GM21381 (cell line): ENCODE results near the gene CHRNB1.

Experiments used
- ATAC-seq: cut with Tn5 transposase; IDR thresholded peaks from one replicate; pipeline ENCODE4 v1.9.1; 2021; ENCODE audit warnings: mild to moderate bottlenecking, moderate library complexity; ENCODE audit not compliant: unreplicated experiment

The CHRNB1 gene

GRCh38 chr17:7414837-7415236 lies 30.0 kb upstream of the CHRNB1 start:
- no peak for ATAC-seq

- ATAC-seq: no peak
These were observed 29.1 kb upstream of the CHRNB1 start for GRCh38 chr17:7415784-7416183.

- no peak for ATAC-seq
These were observed 28.5 kb upstream of the CHRNB1 start for GRCh38 chr17:7416323-7416722.

GRCh38 chr17:7417056-7417655 lies 27.7 kb upstream of the CHRNB1 start:
- no peak for ATAC-seq

GRCh38 chr17:7418472-7419152 lies 26.2 kb upstream of the CHRNB1 start:
- ATAC-seq: no peak

GRCh38 chr17:7419819-7420610 lies 24.8 kb upstream of the CHRNB1 start, which contains the start of gene SPEM1:
SPEM1 (plus strand) TSS chr17:7420324; CDS start chr17:7420385, 61 bp downstream.
- no peak for ATAC-seq

- ATAC-seq: no peak
These were observed 23.7 kb upstream of the CHRNB1 start for GRCh38 chr17:7421186-7421585.

GRCh38 chr17:7423679-7424078 lies 21.2 kb upstream of the CHRNB1 start:
- no peak for ATAC-seq

- no peak for ATAC-seq
These were observed 19.5 kb upstream of the CHRNB1 start, which contains the start of gene SPEM2 for GRCh38 chr17:7425316-7425715. SPEM2 (plus strand) TSS chr17:7425616; CDS start chr17:7425689, 73 bp downstream.

GRCh38 chr17:7425756-7426155 lies 19.1 kb upstream of the CHRNB1 start:
- no peak for ATAC-seq

- ATAC-seq: no peak
These were observed 18.5 kb upstream of the CHRNB1 start for GRCh38 chr17:7426203-7426863.

GRCh38 chr17:7426896-7427489 lies 17.9 kb upstream of the CHRNB1 start:
- no peak for ATAC-seq

GRCh38 chr17:7427549-7427948 lies 17.3 kb upstream of the CHRNB1 start:
- ATAC-seq: no peak

GRCh38 chr17:7428557-7428956 lies 16.3 kb upstream of the CHRNB1 start, which contains the start of gene SPEM3:
SPEM3 (plus strand) TSS chr17:7428857; CDS start chr17:7428903, 46 bp downstream.
- ATAC-seq: no peak

- no peak for ATAC-seq
These were observed 15.1 kb upstream of the CHRNB1 start for GRCh38 chr17:7429722-7430121.

GRCh38 chr17:7431231-7431630 lies 13.6 kb upstream of the CHRNB1 start:
- ATAC-seq: no peak

- ATAC-seq: no peak
These were observed 12.6 kb upstream of the CHRNB1 start for GRCh38 chr17:7432296-7432695.

- peak; percentile 21 for ATAC-seq
These were observed 8.9 kb upstream of the CHRNB1 start for GRCh38 chr17:7435676-7436555.

GRCh38 chr17:7436556-7437368 lies 8.1 kb upstream of the CHRNB1 start:
- ATAC-seq: no peak
